SU-DHL-6 (cell line): ENCODE measurements around the gene TAF12.
"Not testable (repeated sequence)": the region's sequence is repeated elsewhere in the genome, so short reads cannot be mapped to it uniquely, and the experiment has no call there.

Source experiments
- H2AFZ ChIP-seq: fragments of 200-600 bp; sonication (generic); 2 replicates; pipeline ENCODE4 v1.6.1; 2014; ENCODE audit warnings: low read depth, mild to moderate bottlenecking, moderate library complexity, mixed read lengths, antibody characterized with exemption, low read length; ENCODE audit not compliant: severe bottlenecking
- H3F3A ChIP-seq: fragments of 200-600 bp; shearing (Covaris generic); 2 replicates; pipeline ENCODE4 v1.6.0; 2016; ENCODE audit warnings: antibody characterized with exemption, mild to moderate bottlenecking; ENCODE audit not compliant: insufficient read depth
- H3K27ac ChIP-seq: fragments of 200-600 bp; sonication (generic); 2 replicates; pipeline ENCODE4 v1.5.1; 2016; ENCODE audit warnings: low read depth, mild to moderate bottlenecking, low read length, moderate library complexity, mixed read lengths
- H3K27me3 ChIP-seq: fragments of 200-600 bp; sonication (generic), shearing (Covaris generic); 2 replicates; pipeline ENCODE4 v1.6.0; 2014; ENCODE audit warnings: mild to moderate bottlenecking, low read length
- H3K36me3 ChIP-seq: fragments of 200-600 bp; sonication (generic); 2 replicates; pipeline ENCODE4 v1.6.1; 2014; ENCODE audit warnings: mild to moderate bottlenecking, low read length, mixed read lengths
- H3K4me2 ChIP-seq: fragments of 300-600, 200-600 bp; shearing (Covaris generic), sonication (generic); 2 replicates; pipeline ENCODE4 v1.6.0; 2014; ENCODE audit warnings: low read length, low read depth, mild to moderate bottlenecking; ENCODE audit not compliant: poor library complexity, severe bottlenecking
- H3K4me3 ChIP-seq: fragments of 200-600 bp; sonication (generic); 2 replicates; pipeline ENCODE4 v1.5.1; 2014; ENCODE audit warnings: antibody characterized with exemption, low read length, mild to moderate bottlenecking, mixed read lengths; ENCODE audit not compliant: insufficient read depth, poor library complexity, severe bottlenecking
- H3K79me2 ChIP-seq: fragments of 200-600 bp; sonication (generic); 2 replicates; pipeline ENCODE4 v1.6.1; 2014; ENCODE audit warnings: mild to moderate bottlenecking, low read length, moderate library complexity; ENCODE audit not compliant: insufficient read depth
- H3K9ac ChIP-seq: fragments of 200-600 bp; sonication (generic); 2 replicates; pipeline ENCODE4 v1.7.0; 2014; ENCODE audit warnings: mild to moderate bottlenecking, low read length
- H3K9me2 ChIP-seq: fragments of 200-600 bp; sonication (generic); replicated peaks from 2 replicates; pipeline ENCODE4 v1.6.1; 2014; ENCODE audit warnings: low read length; ENCODE audit not compliant: insufficient read depth
- H3K9me3 ChIP-seq: fragments of 200-600 bp; sonication (generic); 2 replicates; pipeline ENCODE4 v1.6.1; 2014; ENCODE audit warnings: low read length, mixed read lengths; ENCODE audit not compliant: insufficient read depth
- H4K20me1 ChIP-seq: fragments of 200-600 bp; sonication (generic); 2 replicates; pipeline ENCODE4 v1.6.1; 2014; ENCODE audit warnings: low read depth, mild to moderate bottlenecking, antibody characterized with exemption, low read length, moderate library complexity, mixed read lengths
- CTCF ChIP-seq: fragments of 200-600 bp; sonication (generic); IDR thresholded peaks from one replicate; pipeline ENCODE4 v1.5.1; 2017; ENCODE audit warnings: antibody characterized with exemption, mild to moderate bottlenecking, low read length, moderate library complexity; ENCODE audit not compliant: insufficient read depth, poor library complexity, severe bottlenecking
- EZH2phosphoT487 ChIP-seq: fragments of 200-600 bp; sonication (generic), shearing (Covaris generic); conservative IDR thresholded peaks from 2 replicates; pipeline ENCODE4 v1.6.1; 2018; ENCODE audit warnings: mild to moderate bottlenecking, antibody characterized with exemption, low read length, moderate library complexity, mixed read lengths

Gene TAF12

GRCh38 chr1:28592321-28593071 is 50.4 kb downstream of the TAF12 start:
- Histone ChIP-seq H3K4me3 (no peak overlapping the region), H3F3A (no peaks in the 10 kb centered on the region), H4K20me1 (no peaks in the 10 kb centered on the region), H2AFZ (no peak overlapping the region), H3K4me2 (peak overlapping the region; percentile 35), H3K27ac (no peak overlapping the region), H3K9ac (no peak overlapping the region), H3K9me2 (no peaks in the 10 kb centered on the region), H3K27me3 (no peaks in the 10 kb centered on the region), H3K9me3 (no peaks in the 10 kb centered on the region), H3K79me2 (no peaks in the 10 kb centered on the region), H3K36me3 (no peaks in the 10 kb centered on the region)
- TF ChIP-seq EZH2phosphoT487 (no peak), CTCF (no peak)

- H2AFZ ChIP-seq, result no peak within 1 kb of the TSS
- H3K27ac ChIP-seq, result no peak within 1 kb of the TSS
- no peak within 1 kb of the TSS for H3K9ac ChIP-seq
- H4K20me1 ChIP-seq, result no peaks in the 10 kb centered on the region
- H3K36me3 ChIP-seq, result no peaks in the 10 kb centered on the region
- H3K9me2 ChIP-seq, result no peaks in the 10 kb centered on the region
- H3K79me2 ChIP-seq, result no peaks in the 10 kb centered on the region
- TF ChIP-seq CTCF (no peak), EZH2phosphoT487 (no peak)
- no peaks in the 10 kb centered on the region for H3K9me3 ChIP-seq
- peaks cover 6% of the 10 kb centered on the region; the same call in 1 of the 2 replicates for H3F3A ChIP-seq
- H3K4me2 ChIP-seq, result peak within 1 kb of the TSS; percentile 35
- H3K4me3 ChIP-seq, result no peak within 1 kb of the TSS
- H3K27me3 ChIP-seq, result no peaks in the 10 kb centered on the region
These were observed 51.1 kb downstream of the TAF12 start, which contains the start of gene RAB42 for GRCh38 chr1:28591708-28592320. Gene RAB42 (plus strand): TSS chr1:28592265. CDS start chr1:28592512, 247 bp downstream.

GRCh38 chr1:28586585-28587391 is 56.1 kb downstream of the TAF12 start:
- not testable (repeated sequence) for H3K27me3 ChIP-seq, H3K9me2 ChIP-seq, H4K20me1 ChIP-seq, H2AFZ ChIP-seq, H3K9me3 ChIP-seq, H3K9ac ChIP-seq, H3K79me2 ChIP-seq, H3K36me3 ChIP-seq, H3K4me3 ChIP-seq
- peak overlapping the region; percentile 23; the same call in 1 of the 2 replicates for H3K27ac ChIP-seq
- H3F3A ChIP-seq, result peaks cover 12% of the 10 kb centered on the region; the same call in 1 of the 2 replicates
- peak overlapping the region; percentile 13 for H3K4me2 ChIP-seq
